ENCODE data around the gene FRS2. TPM values are rescaled to one million over a fixed set of nuclear protein-coding genes. Genes with fewer than 3 reads are reported as not detected.

FRS2 gene
- total RNA-seq, 2 donors from 2014 or later, result 26.8 to 27.9 TPM

GRCh38 chr12:69513297-69513696 lies 43.1 kb downstream of the FRS2 start:
- H3K27ac Mint-ChIP-seq, result no peak overlapping the region
- H3K9me3 ChIP-seq (ENCODE audit: control insufficient read depth, low read length, poor library complexity, severe bottlenecking), result no peaks in the 10 kb centered on the region
- no peaks in the 10 kb centered on the region for H3K36me3 Mint-ChIP-seq (ENCODE audit: low read depth)
- DNase-seq (no peak), ATAC-seq (no peak)
- no peak overlapping the region for H3K4me3 Mint-ChIP-seq
- peaks cover 35% of the 10 kb centered on the region for H3K4me1 Mint-ChIP-seq
- no peaks in the 10 kb centered on the region for H3K27me3 Mint-ChIP-seq

DNA sequence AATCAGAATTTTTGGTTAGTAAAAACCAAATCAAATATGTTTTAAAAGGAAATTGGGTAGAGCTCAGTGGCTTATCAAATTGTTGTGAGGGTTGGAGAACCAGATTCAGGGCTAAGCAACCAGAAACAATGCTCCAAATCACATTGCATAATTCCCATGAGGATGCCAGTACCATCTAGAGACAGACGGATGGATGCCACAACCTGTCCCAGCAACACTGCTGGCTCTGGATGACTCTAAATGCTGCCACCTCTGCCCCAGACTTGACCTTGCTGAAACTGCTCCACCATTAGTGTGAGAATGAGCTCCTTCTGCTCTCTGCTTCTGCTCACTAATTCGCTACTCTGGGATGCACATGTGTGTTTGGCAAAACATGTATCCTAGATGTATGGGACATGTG lies 43.9 kb downstream of the FRS2 start:
- peaks cover 33% of the 10 kb centered on the region for H3K4me1 Mint-ChIP-seq
- no peak overlapping the region for H3K4me3 Mint-ChIP-seq
- no peak for DNase-seq
- H3K27ac Mint-ChIP-seq, result no peak overlapping the region
- no peaks in the 10 kb centered on the region for H3K27me3 Mint-ChIP-seq
- no peaks in the 10 kb centered on the region for H3K36me3 Mint-ChIP-seq (ENCODE audit: low read depth)
- no peaks in the 10 kb centered on the region for H3K9me3 ChIP-seq (ENCODE audit: control insufficient read depth, low read length, poor library complexity, severe bottlenecking)
- ATAC-seq, result no peak

DNA sequence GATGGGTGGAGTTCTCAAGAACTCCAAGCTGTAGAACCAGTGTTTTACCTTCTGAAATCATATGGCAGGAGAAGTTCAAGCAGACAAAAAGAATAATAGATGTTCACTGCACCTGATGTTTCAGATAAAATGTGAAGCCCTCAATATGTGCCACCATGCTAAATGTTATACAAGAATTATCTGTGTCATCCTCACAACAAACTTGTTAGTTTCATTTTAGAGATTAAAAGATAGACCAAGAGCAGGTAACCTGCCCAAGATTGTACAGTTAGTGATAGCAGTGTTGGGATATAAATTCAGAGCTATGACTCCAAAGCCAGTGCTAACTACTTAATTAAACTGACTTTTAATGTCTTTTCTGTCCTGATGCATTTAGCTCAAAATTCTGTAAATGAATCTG lies 44.7 kb downstream of the FRS2 start:
- Mint-ChIP-seq H3K4me3 (no peak overlapping the region), H3K4me1 (peaks cover 29% of the 10 kb centered on the region), H3K27me3 (no peaks in the 10 kb centered on the region), H3K36me3 (ENCODE audit: low read depth) (no peaks in the 10 kb centered on the region), H3K27ac (no peak overlapping the region)
- H3K9me3 ChIP-seq (ENCODE audit: control insufficient read depth, low read length, poor library complexity, severe bottlenecking), result no peaks in the 10 kb centered on the region
- ATAC-seq (no peak), DNase-seq (no peak)

GRCh38 chr12:69515394-69515930 lies 45.3 kb downstream of the FRS2 start:
- ATAC-seq, result no peak
- Mint-ChIP-seq H3K4me3 (no peak overlapping the region), H3K4me1 (peaks cover 25% of the 10 kb centered on the region), H3K27me3 (no peaks in the 10 kb centered on the region), H3K36me3 (ENCODE audit: low read depth) (no peaks in the 10 kb centered on the region), H3K27ac (no peak overlapping the region)
- DNase-seq, result no peak
- no peaks in the 10 kb centered on the region for H3K9me3 ChIP-seq (ENCODE audit: control insufficient read depth, low read length, poor library complexity, severe bottlenecking)

GRCh38 chr12:69516950-69517349 lies 46.8 kb downstream of the FRS2 start:
- ATAC-seq, result no peak
- Mint-ChIP-seq H3K4me1 (peaks cover 19% of the 10 kb centered on the region), H3K36me3 (ENCODE audit: low read depth) (no peaks in the 10 kb centered on the region), H3K27ac (no peak overlapping the region), H3K4me3 (no peak overlapping the region), H3K27me3 (no peaks in the 10 kb centered on the region)
- no peak for DNase-seq
- no peaks in the 10 kb centered on the region for H3K9me3 ChIP-seq (ENCODE audit: control insufficient read depth, low read length, poor library complexity, severe bottlenecking)

- peaks cover 17% of the 10 kb centered on the region for H3K4me1 Mint-ChIP-seq
- H3K27ac Mint-ChIP-seq, result no peak overlapping the region
- DNase-seq, result no peak
- no peaks in the 10 kb centered on the region for H3K27me3 Mint-ChIP-seq
- no peaks in the 10 kb centered on the region for H3K36me3 Mint-ChIP-seq (ENCODE audit: low read depth)
- no peak for ATAC-seq
- H3K4me3 Mint-ChIP-seq, result no peak overlapping the region
- no peaks in the 10 kb centered on the region for H3K9me3 ChIP-seq (ENCODE audit: control insufficient read depth, low read length, poor library complexity, severe bottlenecking)
Measured at GRCh38 chr12:69517406-69517805, 47.2 kb downstream of the FRS2 start.

DNA sequence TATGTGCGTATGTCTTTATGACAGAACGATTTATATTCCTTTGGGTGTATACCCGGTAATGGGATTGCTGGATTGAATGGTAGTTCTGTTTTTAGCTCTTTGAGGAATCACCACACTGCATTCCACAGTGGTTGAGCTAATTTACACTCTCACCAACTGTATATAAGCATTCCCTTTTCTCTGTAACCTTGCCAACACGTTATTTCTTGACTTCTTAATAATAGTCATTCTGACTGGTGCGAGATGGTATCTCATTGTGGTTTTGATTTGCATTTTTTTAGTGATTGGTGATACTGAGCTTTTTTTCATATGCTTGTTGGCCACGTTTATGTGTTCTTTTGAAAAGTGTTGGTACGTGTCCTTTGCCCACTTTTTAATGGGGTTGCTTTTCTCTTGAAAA lies 49.7 kb downstream of the FRS2 start:
- no peak for ATAC-seq

GRCh38 chr12:69523433-69524330 lies 53.5 kb downstream of the FRS2 start:
- Mint-ChIP-seq H3K4me3 (no peak overlapping the region), H3K4me1 (peaks cover 6% of the 10 kb centered on the region), H3K27ac (no peak overlapping the region), H3K36me3 (ENCODE audit: low read depth) (no peaks in the 10 kb centered on the region), H3K27me3 (no peaks in the 10 kb centered on the region)
- H3K9me3 ChIP-seq (ENCODE audit: control insufficient read depth, low read length, poor library complexity, severe bottlenecking), result no peaks in the 10 kb centered on the region
- DNase-seq (no peak), ATAC-seq (no peak)

More for the DNA sequence above, 49.7 kb downstream of the FRS2 start:
- H3K27me3 Mint-ChIP-seq, result no peaks in the 10 kb centered on the region
- no peaks in the 10 kb centered on the region for H3K9me3 ChIP-seq (ENCODE audit: control insufficient read depth, low read length, poor library complexity, severe bottlenecking)
- no peak for DNase-seq
- H3K4me3 Mint-ChIP-seq, result no peak overlapping the region
- peaks cover 11% of the 10 kb centered on the region for H3K4me1 Mint-ChIP-seq
- H3K27ac Mint-ChIP-seq, result no peak overlapping the region
- no peaks in the 10 kb centered on the region for H3K36me3 Mint-ChIP-seq (ENCODE audit: low read depth)

DNA sequence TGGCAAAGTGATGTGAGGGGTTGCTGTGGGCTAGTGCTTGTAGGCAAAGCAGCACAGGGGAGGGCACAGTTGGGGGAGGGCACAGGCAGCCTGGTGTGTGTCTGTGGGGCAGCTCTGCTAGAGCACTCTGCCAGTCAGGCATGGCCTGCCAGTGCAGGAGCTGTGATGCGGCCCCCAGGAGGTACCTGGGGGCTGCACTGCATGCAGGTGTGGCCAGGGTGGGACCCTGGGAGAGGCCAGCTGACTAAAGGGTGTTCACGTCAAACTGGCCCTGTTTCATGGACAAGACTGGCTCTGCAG lies 54.1 kb downstream of the FRS2 start:
- no peaks in the 10 kb centered on the region for H3K27me3 Mint-ChIP-seq

GRCh38 chr12:69524755-69525469 lies 54.7 kb downstream of the FRS2 start:
- Mint-ChIP-seq H3K4me1 (peaks cover 9% of the 10 kb centered on the region), H3K27me3 (no peaks in the 10 kb centered on the region), H3K27ac (no peak overlapping the region), H3K4me3 (no peak overlapping the region), H3K36me3 (ENCODE audit: low read depth) (no peaks in the 10 kb centered on the region)
- no peak for ATAC-seq
- DNase-seq, result no peak
- no peaks in the 10 kb centered on the region for H3K9me3 ChIP-seq (ENCODE audit: control insufficient read depth, low read length, poor library complexity, severe bottlenecking)

More for the DNA sequence above, 54.1 kb downstream of the FRS2 start:
- Mint-ChIP-seq H3K4me3 (no peak overlapping the region), H3K27ac (no peak overlapping the region), H3K4me1 (peaks cover 9% of the 10 kb centered on the region), H3K36me3 (ENCODE audit: low read depth) (no peaks in the 10 kb centered on the region)
- ATAC-seq, result no peak
- H3K9me3 ChIP-seq (ENCODE audit: control insufficient read depth, low read length, poor library complexity, severe bottlenecking), result no peaks in the 10 kb centered on the region
- DNase-seq, result no peak

DNA sequence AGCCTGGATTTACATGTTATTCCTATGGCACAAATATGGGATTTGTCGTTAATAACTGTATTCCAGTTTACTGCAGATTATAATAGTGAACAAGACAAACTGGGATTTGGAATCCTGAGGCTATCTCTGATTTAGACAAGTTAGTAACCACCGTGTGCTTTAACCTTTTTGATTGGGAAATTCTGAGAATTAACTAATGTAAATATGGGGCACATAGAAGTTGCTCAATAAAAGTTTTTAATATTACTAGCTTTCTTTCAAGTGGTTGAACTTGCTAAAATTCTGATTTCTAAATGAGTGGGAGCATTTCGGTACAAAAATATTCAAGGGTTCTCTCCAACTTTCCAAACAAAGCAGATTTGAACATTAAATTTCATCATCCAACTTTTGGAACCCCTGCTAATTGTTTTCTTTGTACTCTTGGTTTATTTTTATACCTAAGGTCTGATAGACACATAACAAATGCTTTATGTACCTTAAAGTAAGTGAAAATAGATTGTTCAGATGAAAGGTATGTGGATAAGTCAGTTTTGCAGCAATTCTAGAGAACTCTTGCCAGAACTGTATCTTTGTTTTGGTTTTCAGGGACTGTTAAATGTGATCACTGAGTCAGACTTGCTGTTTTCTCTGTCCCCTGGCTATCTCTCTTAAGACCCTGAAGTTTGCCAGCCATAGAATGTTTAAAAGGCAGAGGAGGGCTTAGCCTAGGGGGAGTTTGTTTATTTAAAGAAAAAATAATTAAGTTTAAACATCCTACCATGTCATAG lies 57.5 kb downstream of the FRS2 start:
- no peaks in the 10 kb centered on the region for H3K9me3 ChIP-seq (ENCODE audit: control insufficient read depth, low read length, poor library complexity, severe bottlenecking)
- Mint-ChIP-seq H3K27ac (peak overlapping the region; percentile 0), H3K36me3 (ENCODE audit: low read depth) (peaks cover 2% of the 10 kb centered on the region), H3K4me3 (no peak overlapping the region), H3K4me1 (peaks cover 12% of the 10 kb centered on the region), H3K27me3 (no peaks in the 10 kb centered on the region)
- DNase-seq (no peak), ATAC-seq (no peak)

DNA sequence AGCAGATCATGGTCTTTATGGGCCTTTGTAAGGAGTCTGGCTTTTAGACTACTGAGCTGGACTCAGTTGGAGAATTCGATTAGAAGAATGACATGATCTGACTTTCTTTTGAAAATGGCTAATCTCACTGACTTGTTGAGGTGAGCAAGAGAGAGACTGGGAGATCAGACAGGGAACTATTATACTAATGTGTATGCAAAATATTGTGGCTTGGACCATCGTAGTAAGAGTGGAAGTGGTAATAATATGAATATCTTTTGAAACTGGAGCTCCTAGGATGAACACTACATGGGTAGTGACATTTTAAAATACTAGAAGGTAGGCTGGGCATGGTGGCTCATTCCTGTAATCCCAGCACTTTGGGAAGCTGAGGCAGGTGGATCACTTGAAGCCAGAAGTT lies 58.8 kb downstream of the FRS2 start:
- Mint-ChIP-seq H3K4me1 (peaks cover 14% of the 10 kb centered on the region), H3K4me3 (no peak overlapping the region), H3K27ac (peak overlapping the region; percentile 0), H3K27me3 (no peaks in the 10 kb centered on the region), H3K36me3 (ENCODE audit: low read depth) (peaks cover 2% of the 10 kb centered on the region)
- DNase-seq, result no peak
- no peaks in the 10 kb centered on the region for H3K9me3 ChIP-seq (ENCODE audit: control insufficient read depth, low read length, poor library complexity, severe bottlenecking)
- ATAC-seq, result no peak

DNA sequence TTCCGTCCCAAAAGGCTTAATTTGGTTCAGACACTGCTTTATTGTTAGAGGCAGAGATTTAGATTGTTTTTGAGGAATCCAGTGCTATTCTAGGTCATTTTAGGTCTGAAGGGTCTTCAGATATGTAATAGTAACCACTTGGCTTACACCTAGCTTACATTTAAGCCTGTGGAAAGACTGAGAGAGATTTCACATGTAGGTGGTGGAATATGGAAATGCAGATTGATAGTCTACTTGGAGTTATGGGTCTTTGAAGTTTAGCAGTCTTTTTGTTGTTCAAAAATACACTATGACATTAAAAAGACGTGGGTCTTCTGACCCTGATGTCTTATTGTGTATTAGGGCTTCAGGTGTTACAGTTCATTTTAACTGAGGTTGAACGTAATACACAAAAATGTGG lies 63.7 kb downstream of the FRS2 start:
- Mint-ChIP-seq H3K27ac (peak overlapping the region; percentile 16), H3K36me3 (ENCODE audit: low read depth) (peaks cover 10% of the 10 kb centered on the region), H3K27me3 (no peaks in the 10 kb centered on the region), H3K4me3 (no peak overlapping the region), H3K4me1 (peaks cover 29% of the 10 kb centered on the region)
- no peak for DNase-seq
- ATAC-seq, result no peak
- H3K9me3 ChIP-seq (ENCODE audit: control insufficient read depth, low read length, poor library complexity, severe bottlenecking), result no peaks in the 10 kb centered on the region

Measured in T-helper 17 cell (primary cell).